OCI-LY7 (cell line): ENCODE measurements around the gene CUZD1.

ENCODE experiments used
- EZH2phosphoT487 ChIP-seq: fragments of 200-600 bp; sonication (generic); IDR thresholded peaks from 2 replicates; pipeline ENCODE4 v1.6.1; 2018; ENCODE audit warnings: low read depth, borderline replicate concordance, mild to moderate bottlenecking, mixed run types, antibody characterized with exemption, low read length, moderate library complexity, mixed read lengths
- TF ChIP-seq, protein P1 (sequence below): fragments of 200-600 bp; sonication (generic); conservative IDR thresholded peaks from 2 replicates; pipeline ENCODE4 v1.5.1; 2014; ENCODE audit warnings: mild to moderate bottlenecking, antibody characterized with exemption, low read length, moderate library complexity, mixed read lengths

DNA sequence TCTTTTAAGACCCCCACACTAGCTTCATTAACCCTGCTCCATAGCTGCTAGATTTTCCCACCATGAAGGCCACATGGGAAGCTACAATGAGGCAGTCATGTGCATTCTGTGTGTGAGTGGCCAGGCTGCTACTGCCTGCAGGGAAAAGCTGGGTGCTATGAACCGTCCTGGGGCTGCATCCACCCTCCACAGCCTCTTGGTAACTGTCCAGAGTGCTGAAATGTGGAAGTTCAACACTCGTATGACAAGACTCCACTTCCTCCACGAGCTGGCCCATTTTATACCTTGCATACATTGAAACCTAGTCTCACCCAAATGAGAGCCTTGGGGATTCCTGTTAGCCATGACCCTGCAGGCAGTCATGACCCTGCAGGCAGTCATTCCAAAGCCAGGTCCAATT lies 59.4 kb downstream of the CUZD1 start:
- TF ChIP-seq, protein P1, sequence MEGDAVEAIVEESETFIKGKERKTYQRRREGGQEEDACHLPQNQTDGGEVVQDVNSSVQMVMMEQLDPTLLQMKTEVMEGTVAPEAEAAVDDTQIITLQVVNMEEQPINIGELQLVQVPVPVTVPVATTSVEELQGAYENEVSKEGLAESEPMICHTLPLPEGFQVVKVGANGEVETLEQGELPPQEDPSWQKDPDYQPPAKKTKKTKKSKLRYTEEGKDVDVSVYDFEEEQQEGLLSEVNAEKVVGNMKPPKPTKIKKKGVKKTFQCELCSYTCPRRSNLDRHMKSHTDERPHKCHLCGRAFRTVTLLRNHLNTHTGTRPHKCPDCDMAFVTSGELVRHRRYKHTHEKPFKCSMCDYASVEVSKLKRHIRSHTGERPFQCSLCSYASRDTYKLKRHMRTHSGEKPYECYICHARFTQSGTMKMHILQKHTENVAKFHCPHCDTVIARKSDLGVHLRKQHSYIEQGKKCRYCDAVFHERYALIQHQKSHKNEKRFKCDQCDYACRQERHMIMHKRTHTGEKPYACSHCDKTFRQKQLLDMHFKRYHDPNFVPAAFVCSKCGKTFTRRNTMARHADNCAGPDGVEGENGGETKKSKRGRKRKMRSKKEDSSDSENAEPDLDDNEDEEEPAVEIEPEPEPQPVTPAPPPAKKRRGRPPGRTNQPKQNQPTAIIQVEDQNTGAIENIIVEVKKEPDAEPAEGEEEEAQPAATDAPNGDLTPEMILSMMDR: no peak
- TF ChIP-seq EZH2phosphoT487: no peak
